Tibial nerve (tissue), 4 donors: ENCODE measurements around the gene COL9A3. TPM values are rescaled to one million over a fixed set of nuclear protein-coding genes. Genes with fewer than 3 reads are reported as not detected.

Experiments used
- DNase-seq, 2 donors: peaks; one replicate each; pipeline ENCODE4 v3.0.0-alpha.2; 2019; ENCODE audit warnings: low spot score in 2 of 2
- H3K27ac ChIP-seq, 4 donors: fragments of 200-600 bp; sonication (generic) in 3 of 4; one replicate each; pipeline ENCODE4 v1.5.1; 2017 to 2019; ENCODE audit warnings: mild to moderate bottlenecking in 1 of 4
- H3K27me3 ChIP-seq, 2 donors: fragments of 200-600 bp; sonication (generic) in 1 of 2; one replicate each; pipeline versions ENCODE4 v1.5.1 to v1.6.0; 2017 to 2019
- H3K36me3 ChIP-seq, 3 donors: fragments of 200-600 bp; sonication (generic); one replicate each; pipeline ENCODE4 v1.5.1; 2018 to 2019
- H3K4me1 ChIP-seq, 4 donors: fragments of 200-600 bp; sonication (generic) in 3 of 4; one replicate each; pipeline ENCODE4 v1.5.1; 2017 to 2019
- H3K4me3 ChIP-seq, 4 donors: fragments of 200-600 bp; sonication (generic) in 3 of 4; one replicate each; pipeline ENCODE4 v1.5.1; 2017 to 2019; ENCODE audit warnings: mild to moderate bottlenecking in 1 of 4, moderate library complexity in 1 of 4
- H3K9me3 ChIP-seq, 4 donors: fragments of 200-600 bp; sonication (generic) in 3 of 4; one replicate each; pipeline ENCODE4 v1.5.1; 2017 to 2019
- CTCF ChIP-seq, 5 experiments: fragments of 200-600 bp in 3 of 5; fragments of 450-650 bp in 2 of 5; sonication (generic) in 3 of 5; IDR thresholded peaks; one replicate each; pipeline ENCODE4 v1.5.1; 2016 to 2019; ENCODE audit warnings: antibody characterized with exemption in 5 of 5, mild to moderate bottlenecking in 3 of 5, moderate library complexity in 2 of 5
- EP300 ChIP-seq, 2 donors: sonication (generic); formaldehyde crosslinking; IDR thresholded peaks; one replicate each; pipeline ENCODE4 v1.6.1; 2017; ENCODE audit warnings: antibody characterized with exemption in 2 of 2, mild to moderate bottlenecking in 1 of 2
- POLR2A ChIP-seq, 2 donors: fragments of 450-650 bp; IDR thresholded peaks; one replicate each; pipeline ENCODE4 v1.6.1; 2017; ENCODE audit warnings: antibody characterized with exemption in 2 of 2, mild to moderate bottlenecking in 2 of 2, moderate library complexity in 2 of 2
- WGBS, 2 donors: methylation state at CpG; one replicate each; pipeline ENCODE4 v1.1.5; 2018; 5-methylcytosine and 5-hydroxymethylcytosine counted together
- total RNA-seq, 4 donors: library from RNA; depleted of rRNA; stranded (reverse); fragments of >200 nt; gene quantifications; one replicate each; pipeline ENCODE4 v1.1.0, GENCODE V29; 2016

Gene COL9A3
- total RNA-seq, 4 donors from 2014 or later: 51.3 to 81.2 (median 63.5) TPM

GRCh38 chr20:62875419-62876361 lies 58.8 kb downstream of the COL9A3 start:
- DNase-seq: peak; percentile 53
- TF ChIP-seq CTCF (IDR thresholded peaks at IDR 0.05) (peak; percentile 25 to 64 (median 47)), POLR2A (IDR thresholded peaks at IDR 0.05) (peak in 1 of 2 donors; percentile 13), EP300 (IDR thresholded peaks at IDR 0.05) (peak in 1 of 2 donors; percentile 55)
- Histone ChIP-seq H3K27me3 (no peaks in the 10 kb centered on the region), H3K4me3 (peak overlapping the region in 1 of 4 donors; percentile 0), H3K9me3 (no peaks in the 10 kb centered on the region), H3K36me3 (peaks cover 0 to 18% (median 0%) of the 10 kb centered on the region in 3 donors), H3K4me1 (peaks cover 0 to 23% (median 13%) of the 10 kb centered on the region in 4 donors), H3K27ac (peak overlapping the region; percentile 45 to 86 (median 74))
- WGBS, 2 donors: 31 to 51% methylated on average over 19 to 29 of the region's 34 CpGs

- 63 to 74% methylated on average over 11 to 13 of the region's 13 CpGs for WGBS, 2 donors
- Histone ChIP-seq H3K27me3 (no peaks in the 10 kb centered on the region), H3K4me3 (no peak overlapping the region), H3K9me3 (no peaks in the 10 kb centered on the region), H3K36me3 (peaks cover 0 to 26% (median 0%) of the 10 kb centered on the region in 3 donors), H3K4me1 (peaks cover 0 to 23% (median 13%) of the 10 kb centered on the region in 4 donors), H3K27ac (peak overlapping the region in 3 of 4 donors; percentile 62 to 86 (median 85))
- no peak for TF ChIP-seq POLR2A (IDR thresholded peaks at IDR 0.05)
- no peak for TF ChIP-seq CTCF (IDR thresholded peaks at IDR 0.05)
- no peak for TF ChIP-seq EP300 (IDR thresholded peaks at IDR 0.05)
- no peak for DNase-seq
These were observed 59.7 kb downstream of the COL9A3 start for GRCh38 chr20:62876501-62876901.

GRCh38 chr20:62876902-62877816 lies 60.3 kb downstream of the COL9A3 start:
- no peak for TF ChIP-seq EP300 (IDR thresholded peaks at IDR 0.05)
- TF ChIP-seq POLR2A (IDR thresholded peaks at IDR 0.05): no peak
- TF ChIP-seq CTCF (IDR thresholded peaks at IDR 0.05): no peak
- Histone ChIP-seq H3K27ac (peak overlapping the region in 3 of 4 donors; percentile 62 to 86 (median 85)), H3K27me3 (no peaks in the 10 kb centered on the region), H3K36me3 (peaks cover 0 to 32% (median 0%) of the 10 kb centered on the region in 3 donors), H3K4me3 (no peak overlapping the region), H3K4me1 (peaks cover 0 to 23% (median 13%) of the 10 kb centered on the region in 4 donors), H3K9me3 (no peaks in the 10 kb centered on the region)
- 51 to 60% methylated on average over 35 to 39 of the region's 48 CpGs for WGBS, 2 donors
- peak; percentile 62 to 63 for DNase-seq

- no peaks in the 10 kb centered on the region for H3K27me3 ChIP-seq
- no peak overlapping the region for H3K4me3 ChIP-seq
- H3K27ac ChIP-seq: no peak overlapping the region
- H3K4me1 ChIP-seq: peaks cover 0 to 23% (median 13%) of the 10 kb centered on the region in 4 donors
- WGBS, 2 donors: 87 to 89% methylated on average over 20 of the region's 20 CpGs
- TF ChIP-seq CTCF (IDR thresholded peaks at IDR 0.05): no peak
- TF ChIP-seq EP300 (IDR thresholded peaks at IDR 0.05): no peak
- no peak for TF ChIP-seq POLR2A (IDR thresholded peaks at IDR 0.05)
- H3K9me3 ChIP-seq: no peaks in the 10 kb centered on the region
- H3K36me3 ChIP-seq: peaks cover 0 to 41% (median 0%) of the 10 kb centered on the region in 3 donors
- no peak for DNase-seq
These were observed 61.6 kb downstream of the COL9A3 start for GRCh38 chr20:62878244-62879038.
